Measurements from ENCODE around the gene IFNA7.
"Not testable (repeated sequence)": the region's sequence is repeated elsewhere in the genome, so short reads cannot be mapped to it uniquely, and the experiment has no call there.

GRCh38 chr9:21235468-21236359, 33.7 kb upstream of the IFNA7 start:
- not testable (repeated sequence) for TF ChIP-seq MAFK (IDR thresholded peaks at IDR 0.05; ENCODE audit: low read depth, low read length); POLR2A (IDR thresholded peaks at IDR 0.05; ENCODE audit: low read depth, low read length); RFX5 (IDR thresholded peaks at IDR 0.05; ENCODE audit: low read depth, low read length); CEBPB (IDR thresholded peaks at IDR 0.05; ENCODE audit: low read depth, low read length); SMC3 (IDR thresholded peaks at IDR 0.05; ENCODE audit: low read depth, low read length); MXI1 (IDR thresholded peaks at IDR 0.05; ENCODE audit: borderline replicate concordance, low read depth, low read length); ELK1 (IDR thresholded peaks at IDR 0.05; ENCODE audit: borderline replicate concordance, low read depth, low read length); CHD1 (IDR thresholded peaks at IDR 0.05; ENCODE audit: low read depth, low read length); NFE2L2 (IDR thresholded peaks at IDR 0.05; ENCODE audit: low read depth, low read length); BHLHE40 (IDR thresholded peaks at IDR 0.05; ENCODE audit: low read depth, low read length); RCOR1 (IDR thresholded peaks at IDR 0.05; ENCODE audit: insufficient replicate concordance, low read length)
- TF ChIP-seq CTCF (conservative IDR thresholded peaks at IDR 0.05; ENCODE audit: low read depth, low read length) (peak; percentile 52), RAD21 (IDR thresholded peaks at IDR 0.05; ENCODE audit: low read length) (peak; percentile 54)
